KBM-7 (cell line): ENCODE data around the gene SMAD3.

Experiments used
- DNase-seq: peaks from one replicate; pipeline ENCODE4 v3.0.0-alpha.2; 2015
- in situ Hi-C: fragments of 300-500 bp; cut with MboI; formaldehyde crosslinking; loops from 2 replicates; pipeline ENCODE4 v1.14.3; 2020; ENCODE audit warnings: low sequenced_read_pairs, low pct_unique_long_range_greater_than_20kb, mixed read lengths

The SMAD3 gene

DNA sequence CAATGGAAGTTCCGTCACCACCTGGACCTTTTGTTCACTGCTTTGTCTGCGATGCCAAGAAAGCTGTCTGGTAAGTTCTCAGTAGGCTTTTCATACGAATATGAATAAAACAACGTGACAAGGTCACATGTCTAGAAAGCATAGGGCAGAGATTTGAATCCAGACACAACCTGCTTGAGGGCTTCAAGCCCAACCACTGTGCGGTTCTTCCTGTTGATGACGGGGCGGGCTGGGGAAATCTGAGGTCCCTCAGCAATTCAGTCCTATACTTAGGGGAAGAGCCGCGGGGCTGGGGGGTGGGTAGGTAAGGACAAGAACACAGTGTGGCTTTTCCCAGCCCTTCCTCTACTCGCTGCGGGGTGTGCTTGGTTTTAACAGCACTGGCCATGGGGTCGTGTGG, 32.4 kb upstream of the SMAD3 start:
- DNase-seq = no peak
- in situ Hi-C loops = no loop called here

DNA sequence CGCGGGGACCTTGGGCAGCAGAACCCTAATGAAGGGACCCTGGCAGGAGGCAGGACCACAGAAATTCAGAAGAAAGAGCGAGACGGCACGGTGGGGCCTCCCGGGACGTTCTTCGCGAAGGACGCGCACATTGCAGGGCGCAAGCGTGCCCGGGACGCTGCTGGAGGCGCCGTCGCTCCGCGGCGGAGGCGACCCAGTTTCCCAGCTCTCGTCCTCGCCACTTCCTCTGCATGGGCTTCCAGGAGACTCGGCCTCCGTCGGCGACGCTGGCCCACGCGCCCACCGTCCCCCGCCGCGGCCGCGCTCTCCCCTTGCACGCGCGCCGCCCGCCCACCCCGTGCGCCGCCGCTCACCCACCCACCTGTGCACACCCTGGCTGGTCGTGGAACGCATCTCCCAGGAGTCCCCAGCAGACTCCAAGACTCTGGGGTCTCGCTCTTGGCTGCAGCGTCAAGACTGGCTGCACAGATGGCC, 31.8 kb upstream of the SMAD3 start:
- in situ Hi-C loops = no loop called here
- DNase-seq = no peak

DNA sequence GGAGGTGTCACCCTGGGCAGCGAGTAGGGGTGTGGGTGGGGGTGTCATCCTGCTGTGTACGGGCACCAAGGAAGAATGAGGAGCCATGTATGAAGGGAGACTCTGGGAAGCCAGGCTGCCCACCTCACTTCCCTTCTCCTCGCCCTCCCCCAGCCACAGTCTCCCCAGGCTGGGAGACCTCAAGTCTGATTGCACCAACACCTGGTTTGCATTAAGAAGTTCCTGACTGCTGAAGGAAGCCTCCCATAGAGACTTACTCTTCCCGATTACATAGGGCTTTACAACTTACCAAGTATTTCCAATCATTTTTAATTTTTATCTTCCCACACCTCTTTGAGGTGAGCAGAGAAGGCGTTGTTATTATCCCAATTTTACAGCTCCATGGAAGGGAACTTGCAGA, 29.5 kb upstream of the SMAD3 start:
- no peak for DNase-seq
- in situ Hi-C loops = no loop called here

DNA sequence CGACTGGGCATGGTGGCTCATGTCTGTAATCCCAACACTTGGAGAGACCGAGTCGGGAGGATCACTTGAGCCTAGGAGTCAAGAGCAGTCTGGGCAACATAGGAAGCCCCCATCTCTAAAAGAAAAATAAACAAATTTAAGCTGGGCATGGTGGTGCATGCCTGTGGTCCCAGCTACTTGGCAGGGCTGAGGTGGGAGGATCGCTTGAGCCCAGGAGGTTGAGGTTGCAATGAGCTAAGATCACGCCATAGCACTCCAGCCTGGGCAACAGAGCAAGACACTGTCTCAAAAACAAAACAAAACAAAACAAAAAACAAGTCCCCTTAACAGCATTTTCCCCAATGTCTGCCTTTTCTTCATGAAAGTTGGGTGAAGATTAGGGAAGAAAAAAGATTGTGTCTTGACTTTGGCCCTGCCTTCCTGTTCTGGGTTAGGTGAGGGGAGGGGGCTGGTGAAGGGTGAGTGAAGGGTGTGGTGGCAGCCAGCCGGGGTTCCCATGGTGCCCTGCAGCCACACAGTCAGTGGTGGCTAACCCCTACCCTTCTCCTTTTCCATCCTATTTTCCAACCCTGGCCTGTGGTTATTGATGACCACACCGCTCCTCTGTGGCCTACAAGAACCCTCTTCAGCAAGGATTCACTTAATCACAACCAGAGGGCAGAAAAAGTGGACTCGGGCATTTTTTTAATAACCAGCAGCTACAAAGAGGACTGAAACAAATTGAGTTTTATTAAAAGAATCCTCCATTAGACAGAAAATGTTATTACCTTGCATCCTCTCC, 28.4 kb upstream of the SMAD3 start:
- in situ Hi-C loops = no loop called here
- no peak for DNase-seq

DNA sequence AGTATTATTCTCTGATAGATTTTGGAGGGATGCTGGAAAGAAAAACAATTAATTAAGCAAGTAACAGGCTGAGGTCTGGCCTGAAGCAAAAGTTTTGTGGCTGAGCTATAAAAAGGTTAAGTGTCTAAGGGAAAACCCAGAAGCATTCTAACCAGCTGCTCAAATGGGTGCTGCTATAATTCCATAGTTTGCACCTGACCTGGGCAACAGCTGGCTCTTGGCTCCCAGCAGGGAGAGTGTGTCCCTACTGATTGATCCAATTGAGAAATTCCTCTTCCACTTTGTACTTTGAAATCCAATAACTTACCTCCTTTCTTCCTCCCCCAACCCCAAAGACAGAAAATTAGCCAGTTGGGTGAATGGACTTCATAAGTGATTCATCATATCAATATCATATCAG, 27.7 kb upstream of the SMAD3 start:
- in situ Hi-C loops = no loop called here
- DNase-seq = no peak

DNA sequence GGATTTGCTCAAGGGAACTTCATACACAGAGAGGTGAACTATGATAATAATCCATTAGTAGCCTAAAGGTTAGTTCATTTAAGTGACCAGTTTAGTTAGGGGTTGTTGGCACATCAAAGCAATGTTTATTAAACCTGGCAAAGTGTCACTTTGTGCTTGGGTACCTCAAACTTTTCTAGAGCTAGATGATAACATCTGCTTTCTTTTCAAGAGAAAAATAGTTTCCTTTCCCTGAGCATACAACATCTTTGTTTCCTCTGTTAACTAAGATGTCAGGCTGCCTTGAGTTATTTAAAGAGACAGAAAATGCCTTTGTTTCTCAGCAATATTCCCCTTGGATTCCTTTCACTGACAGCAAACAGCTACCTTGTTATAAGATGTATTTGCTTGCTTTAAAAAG, 26.7 kb upstream of the SMAD3 start:
- in situ Hi-C loops = no loop called here
- no peak for DNase-seq

DNA sequence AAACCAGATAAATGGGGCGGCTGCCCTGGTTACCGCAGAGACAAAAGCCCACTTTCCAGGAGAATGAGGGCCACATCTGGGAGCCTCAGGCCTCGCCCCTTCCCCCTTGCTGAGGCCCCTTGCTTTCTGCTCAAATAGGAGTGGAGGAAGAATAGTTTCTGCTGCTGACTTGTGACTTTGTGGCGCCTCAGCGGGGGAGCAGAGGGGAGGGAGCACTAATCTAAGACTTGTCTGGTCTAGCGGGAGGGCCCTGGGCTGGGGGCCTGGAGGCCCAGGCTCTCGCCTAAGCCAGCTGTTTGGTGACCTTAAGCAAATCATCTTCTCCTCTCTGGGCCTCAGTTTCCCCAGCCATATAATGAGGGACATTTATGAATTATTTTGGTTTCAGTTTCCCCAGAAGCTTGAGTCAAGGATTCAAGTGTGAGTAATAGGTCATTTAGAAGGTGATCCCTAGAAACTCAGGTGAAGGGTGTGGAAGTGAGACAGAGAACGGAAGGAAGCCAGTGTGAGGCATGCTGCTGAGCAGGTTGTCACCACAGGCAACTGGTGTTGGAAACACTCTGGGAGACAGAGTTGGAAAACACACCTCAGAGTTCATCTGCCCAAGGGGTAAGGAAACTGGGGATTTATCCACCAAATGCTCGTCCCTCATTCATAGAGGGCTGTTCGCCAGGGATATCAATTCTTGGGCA, 25.9 kb upstream of the SMAD3 start:
- no peak for DNase-seq
- in situ Hi-C loops = no loop called here

DNA sequence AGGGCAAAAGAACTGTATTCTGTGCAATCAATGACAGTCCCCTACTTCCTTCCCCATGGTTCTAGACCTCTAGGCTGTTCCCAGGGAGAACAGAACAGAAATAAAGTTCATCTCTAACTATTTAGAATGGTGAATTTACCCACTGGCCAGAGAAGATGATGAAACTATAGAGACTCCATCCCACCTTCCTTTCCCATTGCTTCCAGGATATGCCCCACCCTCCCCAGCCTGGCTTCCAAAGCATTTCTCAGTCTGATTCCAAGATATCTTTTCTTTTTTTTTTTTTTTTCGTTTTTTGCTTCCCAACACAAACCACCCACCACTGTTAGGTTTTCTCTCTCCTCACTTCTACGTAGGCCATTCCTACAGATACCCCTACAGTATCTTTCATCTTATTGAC, 25.1 kb upstream of the SMAD3 start:
- DNase-seq = no peak
- in situ Hi-C loops = no loop called here

DNA sequence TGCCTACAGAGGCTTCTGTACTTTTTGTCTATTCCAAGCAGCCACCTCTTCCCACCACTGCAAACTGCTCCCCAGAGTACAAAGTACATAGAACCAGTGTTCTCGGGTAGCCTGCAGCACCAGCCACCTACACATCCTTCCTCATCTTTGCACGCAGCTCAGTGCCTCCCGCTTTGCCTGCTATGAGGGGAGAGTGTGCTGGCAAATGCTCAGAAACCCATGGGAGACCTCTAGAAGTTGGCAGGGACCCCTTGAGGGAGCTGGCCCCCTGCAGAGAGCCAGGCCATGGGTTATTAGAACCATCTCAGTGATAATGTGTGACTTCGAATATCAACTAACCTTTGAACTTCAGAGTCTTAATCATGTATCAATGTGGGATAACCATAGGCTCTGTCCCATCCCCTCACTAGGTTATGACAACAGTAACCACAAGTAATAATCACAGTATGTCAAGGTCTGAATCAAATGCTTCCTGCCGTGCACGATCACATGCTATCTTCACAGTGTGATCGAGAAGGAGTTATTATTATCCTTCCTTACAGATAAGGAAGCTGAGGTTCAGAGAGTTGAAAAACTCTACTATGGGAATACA, 22.8 kb upstream of the SMAD3 start:
- peak; percentile 70 for DNase-seq
- in situ Hi-C loops = no loop called here

DNA sequence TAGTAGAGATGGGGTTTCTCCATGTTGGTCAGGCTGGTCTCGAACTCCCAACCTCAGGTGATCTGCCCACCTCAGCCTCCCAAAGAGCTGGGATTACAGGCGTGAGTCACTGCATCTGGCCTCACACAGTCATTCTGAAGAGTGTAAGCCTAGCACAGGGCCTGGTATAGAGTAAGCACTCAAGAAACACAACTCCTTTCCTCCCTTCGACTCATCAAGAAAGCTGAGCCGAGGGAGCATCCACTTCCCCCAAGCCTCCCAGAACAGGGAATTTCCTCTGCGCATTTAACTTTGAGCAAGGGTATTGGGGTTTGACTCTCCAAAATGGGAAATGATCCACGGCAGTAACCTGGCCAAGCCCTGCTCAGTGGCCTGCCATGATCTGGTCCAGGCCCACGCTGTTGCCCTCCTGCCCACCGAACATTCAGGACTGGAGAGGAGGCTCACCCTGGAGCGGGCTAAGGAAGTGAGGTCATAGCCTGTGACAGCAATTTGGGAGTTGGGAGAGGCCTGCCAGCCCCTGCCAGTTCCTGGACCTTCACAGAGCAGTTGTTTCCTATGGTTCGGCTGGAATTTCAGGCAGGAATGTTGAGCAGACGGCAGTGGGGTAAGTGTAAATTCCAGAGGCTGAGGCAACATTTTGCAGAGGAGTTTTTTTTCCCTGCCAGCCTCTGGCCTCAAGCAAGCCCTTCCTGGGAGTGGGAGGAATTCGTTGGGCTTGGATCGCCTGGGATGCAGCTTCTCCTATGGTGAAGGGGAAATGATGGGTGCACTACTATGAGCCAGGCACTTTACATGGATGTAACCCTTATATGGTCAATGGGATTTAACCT, 21.2 kb upstream of the SMAD3 start:
- in situ Hi-C loops = no loop called here
- no peak for DNase-seq

DNA sequence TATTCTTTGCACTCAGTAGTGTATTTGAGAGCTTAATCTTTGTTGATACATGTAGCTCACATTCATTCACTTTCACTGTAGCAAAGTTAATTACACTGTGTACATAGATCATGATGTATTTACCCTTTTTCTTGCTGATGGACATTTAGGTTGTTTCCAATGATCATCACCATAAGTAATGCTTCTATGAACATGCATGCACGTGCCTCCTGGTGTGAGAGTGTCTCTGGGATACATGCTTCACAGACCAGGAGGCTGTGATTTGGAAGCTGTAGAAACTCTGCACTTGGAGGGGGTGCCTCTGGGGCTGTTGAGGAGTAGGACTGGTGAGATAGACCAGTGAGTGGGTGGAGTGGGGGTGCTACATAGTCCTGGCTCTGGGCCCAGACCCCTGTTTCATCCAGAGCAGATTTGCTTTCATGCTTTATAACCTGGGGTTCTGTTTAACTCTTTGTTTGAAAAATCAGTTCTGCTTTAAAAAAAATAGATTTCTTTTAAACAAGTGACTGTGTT, 18.2 kb upstream of the SMAD3 start:
- no peak for DNase-seq
- in situ Hi-C loops = no loop called here

DNA sequence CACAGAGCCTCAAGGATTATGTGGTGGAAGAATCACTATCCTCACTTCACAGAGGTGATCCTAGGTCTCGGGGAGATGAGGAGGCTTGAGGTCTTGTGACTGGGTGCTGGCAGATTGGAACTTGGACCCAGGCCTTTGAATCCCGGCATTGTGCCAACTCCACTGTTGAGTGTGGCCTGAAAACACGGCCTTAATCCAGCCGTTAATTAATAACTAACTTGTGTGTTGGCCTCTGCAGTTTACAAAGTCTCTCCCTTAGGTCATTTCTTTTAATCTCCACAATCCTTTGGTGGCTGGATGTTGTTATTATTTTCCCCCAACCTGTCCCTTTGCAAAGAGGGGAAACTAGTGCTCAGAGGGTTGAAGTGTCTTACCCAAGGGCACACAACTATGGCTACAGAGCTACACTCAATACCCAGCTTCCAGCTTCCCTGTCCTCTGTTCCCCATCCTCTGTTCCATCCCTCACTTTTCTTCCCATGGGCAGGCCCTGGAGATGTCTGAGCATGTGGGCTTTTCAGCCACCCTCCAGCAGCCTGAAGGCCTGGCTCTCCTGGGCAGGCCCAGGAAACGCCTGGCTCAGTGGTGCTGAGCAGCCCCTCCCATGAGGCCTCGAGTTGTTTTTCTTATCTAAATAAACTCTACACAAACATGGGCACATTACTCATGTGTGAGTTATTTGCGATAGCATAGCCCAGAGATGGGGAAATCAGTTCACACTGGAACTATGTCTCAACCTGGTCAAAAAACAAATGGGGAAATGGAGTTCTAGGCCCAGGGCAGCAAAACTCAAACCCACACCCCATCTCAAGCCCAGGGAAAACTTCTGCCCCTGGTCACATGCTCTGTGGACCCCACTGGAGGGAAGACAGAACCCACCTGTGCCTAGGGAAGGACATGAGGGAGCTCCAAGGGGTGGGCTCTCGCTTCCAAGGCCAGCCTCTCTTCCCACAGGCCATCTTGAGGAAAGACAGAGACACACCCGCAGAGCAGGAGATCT, 16.8 kb upstream of the SMAD3 start:
- no peak for DNase-seq
- in situ Hi-C loops = no loop called here

DNA sequence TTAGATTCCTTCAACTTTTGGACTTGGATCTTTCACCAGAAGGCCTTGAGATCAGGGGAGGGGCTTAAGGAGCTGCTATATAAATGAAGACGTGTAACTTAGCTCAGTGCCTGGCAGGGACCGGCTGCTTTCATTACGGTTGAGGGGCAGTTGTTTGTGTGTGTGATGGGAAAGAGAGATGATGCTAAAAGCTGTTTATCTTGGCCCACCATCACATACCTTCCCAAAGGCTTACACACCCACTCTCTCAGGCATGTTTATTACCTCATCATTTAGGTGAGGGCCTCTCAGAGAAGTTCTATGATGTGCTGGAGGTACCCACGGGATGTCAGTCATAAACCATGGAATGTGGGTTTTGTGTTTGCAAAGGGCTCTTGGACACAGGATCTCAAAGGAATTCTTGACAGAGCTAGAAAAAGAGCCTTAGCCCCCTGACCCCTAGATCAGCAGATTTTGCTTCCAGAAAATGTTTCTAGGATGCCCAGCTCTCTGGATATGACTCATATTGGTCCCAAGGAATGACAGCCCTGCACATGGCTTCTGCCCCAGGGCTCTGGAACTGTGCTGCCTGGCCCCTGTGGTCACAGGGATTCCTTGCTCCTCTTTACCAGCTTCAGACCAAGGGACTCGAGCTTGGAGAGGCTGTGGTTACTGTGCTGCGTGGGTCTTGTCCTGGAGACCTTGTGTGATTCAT, 15.9 kb upstream of the SMAD3 start:
- in situ Hi-C loops = no loop called here
- no peak for DNase-seq

DNA sequence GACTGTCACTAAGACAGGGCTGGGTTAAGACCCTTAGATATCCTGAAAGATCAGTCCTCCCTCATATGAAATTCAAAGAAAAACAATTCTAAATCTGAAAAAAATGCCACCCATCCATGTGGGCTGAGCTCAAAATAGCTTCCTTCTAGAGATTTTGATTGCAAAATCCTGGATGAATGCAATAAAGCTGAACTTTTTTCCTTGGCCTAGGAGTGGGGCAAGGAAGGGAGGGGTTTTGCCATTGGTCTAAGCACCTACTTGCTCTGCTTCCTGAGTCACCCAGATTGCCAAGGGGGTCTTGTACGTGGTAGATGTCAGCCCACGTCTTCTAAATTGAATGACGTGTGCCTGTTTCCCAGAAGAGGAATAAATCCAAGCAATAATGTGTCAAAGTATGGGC, 15.3 kb upstream of the SMAD3 start:
- in situ Hi-C loops = no loop called here
- no peak for DNase-seq

DNA sequence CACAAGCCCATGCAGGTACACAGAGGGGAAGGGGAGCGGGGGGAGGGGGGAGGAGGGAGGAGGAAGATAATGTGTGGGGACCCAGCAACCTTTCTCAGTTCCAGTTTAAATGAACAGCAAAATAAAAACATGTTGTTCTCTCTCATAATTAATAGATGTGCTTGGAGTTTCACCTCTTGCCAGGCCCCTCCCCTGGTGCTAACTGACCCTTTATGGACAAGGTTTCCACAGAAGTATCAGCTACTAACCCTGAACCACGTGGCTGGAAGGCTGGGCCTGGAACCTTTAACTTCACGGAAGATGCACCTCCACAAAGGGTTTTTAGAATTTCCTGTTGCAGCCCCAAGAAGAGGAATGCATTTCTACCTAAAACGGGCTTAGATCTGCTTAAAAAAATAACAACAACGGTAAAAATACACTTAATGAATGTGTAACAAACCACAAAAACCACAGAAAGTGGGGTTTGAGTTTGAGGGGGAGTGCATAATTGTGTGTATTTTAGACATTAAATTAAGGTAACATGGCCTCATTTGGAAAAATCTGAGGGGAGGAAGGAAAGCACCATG, 14.8 kb upstream of the SMAD3 start:
- in situ Hi-C loops = no loop called here
- DNase-seq = no peak

DNA sequence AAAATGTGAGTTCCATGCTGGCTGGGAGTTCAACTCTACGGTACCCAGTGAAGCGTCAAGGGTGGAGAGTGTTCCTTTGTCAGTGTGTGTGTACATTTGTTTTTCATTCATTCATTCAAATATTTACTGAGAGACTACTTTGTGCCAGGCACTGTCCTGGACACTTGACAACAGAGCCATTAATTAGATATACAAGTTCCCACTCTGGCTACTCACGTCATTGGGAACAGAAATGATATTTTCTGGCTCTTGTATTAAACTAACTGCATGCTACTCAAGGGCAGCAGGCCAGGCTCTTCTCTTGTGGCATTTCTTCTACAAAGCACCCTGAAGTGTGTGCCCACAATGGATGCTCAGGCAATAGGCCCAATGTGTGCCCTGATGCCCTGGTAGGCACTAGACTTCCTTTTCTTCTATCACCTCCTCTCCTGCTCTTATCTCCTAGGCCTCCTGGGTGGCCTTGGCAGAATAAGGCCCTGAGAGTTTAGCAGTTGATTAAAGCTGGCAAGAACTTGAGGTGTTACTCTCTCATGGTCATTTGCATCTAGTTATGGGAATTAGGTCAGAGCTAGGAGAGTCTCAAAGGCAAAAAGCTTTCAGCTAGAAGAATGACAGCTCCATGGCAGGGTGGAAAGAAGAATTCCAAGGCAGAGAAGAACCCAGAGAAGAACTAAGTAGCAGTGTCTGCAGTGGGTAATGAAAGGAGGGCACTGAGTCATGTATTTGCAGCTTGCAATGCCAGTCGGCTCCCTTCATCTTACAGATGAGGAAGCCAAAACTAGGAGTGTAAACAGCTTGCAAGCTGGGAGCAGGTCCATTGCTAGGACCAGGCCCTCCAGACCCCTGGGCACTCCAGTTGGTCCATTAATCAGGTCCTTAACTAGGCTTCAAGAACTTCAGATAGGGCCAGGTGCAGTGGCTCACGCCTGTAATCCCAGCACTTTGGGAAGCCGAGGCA, 14.0 kb upstream of the SMAD3 start:
- no peak for DNase-seq
- in situ Hi-C loops = no loop called here
